Vagina (tissue), 2 donors: ENCODE measurements around the gene SPEF1.

ENCODE experiments used
- POLR2A ChIP-seq, 2 donors: fragments of 450-650 bp; IDR thresholded peaks; one replicate each; pipeline ENCODE4 v1.6.1; 2017; ENCODE audit warnings: antibody characterized with exemption in 2 of 2, mild to moderate bottlenecking in 2 of 2, moderate library complexity in 2 of 2
- POLR2AphosphoS5 ChIP-seq, 2 donors: sonication (generic); formaldehyde crosslinking; IDR thresholded peaks; one replicate each; pipeline ENCODE4 v1.9.0; 2017; ENCODE audit warnings: antibody characterized with exemption in 2 of 2, mild to moderate bottlenecking in 2 of 2, low read depth in 1 of 2; ENCODE audit not compliant: insufficient read depth in 1 of 2
- TF ChIP-seq, protein P1 (sequence below), 3 experiments: fragments of 450-650 bp in 2 of 3; fragments of 200-600 bp in 1 of 3; sonication (generic) in 1 of 3; IDR thresholded peaks; one replicate each; pipeline ENCODE4 v1.5.1; 2017 to 2019; ENCODE audit warnings: antibody characterized with exemption in 3 of 3, mild to moderate bottlenecking in 2 of 3, moderate library complexity in 2 of 3

DNA sequence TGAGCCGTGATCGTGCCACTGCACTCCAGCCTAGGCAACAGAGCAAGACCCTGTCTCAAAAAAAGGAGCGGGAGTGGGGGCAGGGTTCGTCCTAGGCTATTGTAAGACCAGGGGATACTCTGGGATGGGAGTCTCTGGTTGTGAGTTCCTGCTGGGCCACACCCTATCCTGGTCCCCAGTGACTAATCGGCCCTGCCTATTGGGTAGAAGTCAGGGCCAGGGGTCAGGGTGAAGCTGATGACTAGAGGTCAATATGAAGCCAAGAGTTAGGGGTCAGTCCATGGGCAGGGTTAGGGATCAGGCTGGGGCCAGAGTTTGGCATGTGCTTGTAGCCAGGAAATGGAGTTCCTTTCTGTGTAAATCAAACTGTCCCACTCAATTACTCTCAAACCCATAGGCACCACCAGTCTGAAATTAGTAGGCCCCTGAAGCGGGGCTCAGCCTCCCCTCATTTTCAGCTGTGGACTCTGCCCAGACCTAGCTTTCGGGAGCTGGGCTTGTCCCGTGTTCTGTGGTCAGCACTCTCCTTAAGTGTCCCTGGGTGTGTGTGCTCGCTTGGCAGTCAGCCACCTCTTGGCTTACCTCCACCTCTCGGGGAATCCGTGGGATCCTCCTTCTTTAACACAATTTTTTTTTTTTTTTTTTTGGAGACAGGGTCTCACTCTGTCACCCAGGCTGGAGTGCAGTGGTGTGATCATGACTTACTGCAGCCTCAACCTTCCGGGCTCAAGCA is 47.0 kb downstream of the SPEF1 start:
- TF ChIP-seq, protein P1, sequence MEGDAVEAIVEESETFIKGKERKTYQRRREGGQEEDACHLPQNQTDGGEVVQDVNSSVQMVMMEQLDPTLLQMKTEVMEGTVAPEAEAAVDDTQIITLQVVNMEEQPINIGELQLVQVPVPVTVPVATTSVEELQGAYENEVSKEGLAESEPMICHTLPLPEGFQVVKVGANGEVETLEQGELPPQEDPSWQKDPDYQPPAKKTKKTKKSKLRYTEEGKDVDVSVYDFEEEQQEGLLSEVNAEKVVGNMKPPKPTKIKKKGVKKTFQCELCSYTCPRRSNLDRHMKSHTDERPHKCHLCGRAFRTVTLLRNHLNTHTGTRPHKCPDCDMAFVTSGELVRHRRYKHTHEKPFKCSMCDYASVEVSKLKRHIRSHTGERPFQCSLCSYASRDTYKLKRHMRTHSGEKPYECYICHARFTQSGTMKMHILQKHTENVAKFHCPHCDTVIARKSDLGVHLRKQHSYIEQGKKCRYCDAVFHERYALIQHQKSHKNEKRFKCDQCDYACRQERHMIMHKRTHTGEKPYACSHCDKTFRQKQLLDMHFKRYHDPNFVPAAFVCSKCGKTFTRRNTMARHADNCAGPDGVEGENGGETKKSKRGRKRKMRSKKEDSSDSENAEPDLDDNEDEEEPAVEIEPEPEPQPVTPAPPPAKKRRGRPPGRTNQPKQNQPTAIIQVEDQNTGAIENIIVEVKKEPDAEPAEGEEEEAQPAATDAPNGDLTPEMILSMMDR (IDR thresholded peaks at IDR 0.05): no peak
- TF ChIP-seq POLR2A (IDR thresholded peaks at IDR 0.05) (no peak), POLR2AphosphoS5 (IDR thresholded peaks at IDR 0.05; ENCODE audit: insufficient read depth in 1 of 2, low read depth in 1 of 2) (no peak)
